BLaER1 (cell line): Measurements from ENCODE around the gene TTC6.

Experiments used
- H3K27ac ChIP-seq: shearing (Covaris generic); formaldehyde crosslinking; 2 replicates; pipeline ENCODE4 v1.8.1; 2022
- H3K27me3 ChIP-seq: shearing (Covaris generic); formaldehyde crosslinking; 2 replicates; pipeline ENCODE4 v1.8.1; 2022
- H3K36me3 ChIP-seq: shearing (Covaris generic); formaldehyde crosslinking; 2 replicates; pipeline ENCODE4 v1.8.1; 2022
- H3K4me1 ChIP-seq: shearing (Covaris generic); formaldehyde crosslinking; 2 replicates; pipeline ENCODE4 v1.8.1; 2022
- H3K4me2 ChIP-seq: shearing (Covaris generic); formaldehyde crosslinking; 2 replicates; pipeline ENCODE4 v1.8.1; 2022
- H3K4me3 ChIP-seq: shearing (Covaris generic); formaldehyde crosslinking; 2 replicates; pipeline ENCODE4 v1.8.1; 2022
- H3K9ac ChIP-seq: shearing (Covaris generic); formaldehyde crosslinking; 2 replicates; pipeline ENCODE4 v1.8.1; 2022
- H3K9me3 ChIP-seq: shearing (Covaris generic); formaldehyde crosslinking; 2 replicates; pipeline ENCODE4 v1.8.1; 2022
- H4K20me1 ChIP-seq: shearing (Covaris generic); formaldehyde crosslinking; 2 replicates; pipeline ENCODE4 v1.8.1; 2022
- Cebpa-rat ChIP-seq: shearing (Covaris generic); IDR thresholded peaks from 2 replicates; pipeline ENCODE4 v1.8.1; 2022

The TTC6 gene

GRCh38 chr14:37585101-37585511, 10.3 kb upstream of the TTC6 start:
- no peak for TF ChIP-seq Cebpa-rat
- Histone ChIP-seq H3K4me3 (no peak overlapping the region), H3K27ac (no peak overlapping the region), H4K20me1 (no peaks in the 10 kb centered on the region), H3K9me3 (peaks cover 31% of the 10 kb centered on the region), H3K27me3 (no peaks in the 10 kb centered on the region), H3K9ac (no peak overlapping the region), H3K4me1 (no peaks in the 10 kb centered on the region), H3K4me2 (no peak overlapping the region), H3K36me3 (no peaks in the 10 kb centered on the region)

- no peak for TF ChIP-seq Cebpa-rat
- H3K36me3 ChIP-seq = no peaks in the 10 kb centered on the region
- H3K4me3 ChIP-seq = no peak overlapping the region
- H3K4me2 ChIP-seq = no peak overlapping the region
- H3K4me1 ChIP-seq = no peaks in the 10 kb centered on the region
- no peak overlapping the region for H3K27ac ChIP-seq
- no peak overlapping the region for H3K9ac ChIP-seq
- peaks cover 31% of the 10 kb centered on the region for H3K9me3 ChIP-seq
- no peaks in the 10 kb centered on the region for H3K27me3 ChIP-seq
- H4K20me1 ChIP-seq = no peaks in the 10 kb centered on the region
Measured at GRCh38 chr14:37585971-37586796, 9.2 kb upstream of the TTC6 start.

GRCh38 chr14:37586797-37587130, 8.7 kb upstream of the TTC6 start:
- no peaks in the 10 kb centered on the region for H3K27me3 ChIP-seq
- H3K27ac ChIP-seq = no peak overlapping the region

GRCh38 chr14:37587131-37587803, 8.2 kb upstream of the TTC6 start:
- H3K36me3 ChIP-seq = no peaks in the 10 kb centered on the region
- no peak for TF ChIP-seq Cebpa-rat
- H3K4me1 ChIP-seq = no peaks in the 10 kb centered on the region
- H4K20me1 ChIP-seq = no peaks in the 10 kb centered on the region
- no peak overlapping the region for H3K4me2 ChIP-seq
- no peaks in the 10 kb centered on the region for H3K27me3 ChIP-seq
- H3K4me3 ChIP-seq = no peak overlapping the region
- peaks cover 42% of the 10 kb centered on the region for H3K9me3 ChIP-seq
- H3K9ac ChIP-seq = no peak overlapping the region
- no peak overlapping the region for H3K27ac ChIP-seq

More at GRCh38 chr14:37586797-37587130, 8.7 kb upstream of the TTC6 start:
- Histone ChIP-seq H3K4me1 (no peaks in the 10 kb centered on the region), H4K20me1 (no peaks in the 10 kb centered on the region), H3K9ac (no peak overlapping the region), H3K9me3 (peaks cover 37% of the 10 kb centered on the region), H3K4me2 (no peak overlapping the region), H3K4me3 (no peak overlapping the region), H3K36me3 (no peaks in the 10 kb centered on the region)
- no peak for TF ChIP-seq Cebpa-rat

- H3K27me3 ChIP-seq = no peaks in the 10 kb centered on the region
- H3K9ac ChIP-seq = no peak overlapping the region
- no peak overlapping the region for H3K4me3 ChIP-seq
- H3K9me3 ChIP-seq = peaks cover 50% of the 10 kb centered on the region
- no peaks in the 10 kb centered on the region for H3K4me1 ChIP-seq
- H3K4me2 ChIP-seq = no peak overlapping the region
- no peak for TF ChIP-seq Cebpa-rat
- H3K27ac ChIP-seq = no peak overlapping the region
- H4K20me1 ChIP-seq = no peaks in the 10 kb centered on the region
- H3K36me3 ChIP-seq = no peaks in the 10 kb centered on the region
Measured at GRCh38 chr14:37587881-37588666, 7.4 kb upstream of the TTC6 start.

- Histone ChIP-seq H3K27ac (no peak overlapping the region), H3K27me3 (no peaks in the 10 kb centered on the region)
Measured at GRCh38 chr14:37588667-37588955, 6.8 kb upstream of the TTC6 start.

GRCh38 chr14:37588956-37589714, 6.3 kb upstream of the TTC6 start:
- no peak for TF ChIP-seq Cebpa-rat
- Histone ChIP-seq H3K4me2 (no peak overlapping the region), H3K9ac (no peak overlapping the region), H4K20me1 (no peaks in the 10 kb centered on the region), H3K27ac (no peak overlapping the region), H3K4me1 (no peaks in the 10 kb centered on the region), H3K36me3 (no peaks in the 10 kb centered on the region), H3K27me3 (no peaks in the 10 kb centered on the region), H3K4me3 (no peak overlapping the region), H3K9me3 (peaks cover 49% of the 10 kb centered on the region)

More at GRCh38 chr14:37588667-37588955, 6.8 kb upstream of the TTC6 start:
- no peaks in the 10 kb centered on the region for H3K4me1 ChIP-seq
- no peak for TF ChIP-seq Cebpa-rat
- no peak overlapping the region for H3K4me3 ChIP-seq
- H3K4me2 ChIP-seq = no peak overlapping the region
- no peaks in the 10 kb centered on the region for H4K20me1 ChIP-seq
- H3K36me3 ChIP-seq = no peaks in the 10 kb centered on the region
- H3K9ac ChIP-seq = no peak overlapping the region
- H3K9me3 ChIP-seq = peaks cover 51% of the 10 kb centered on the region

- Histone ChIP-seq H3K4me2 (no peak overlapping the region), H3K27ac (no peak overlapping the region), H3K27me3 (no peaks in the 10 kb centered on the region)
Measured at GRCh38 chr14:37589715-37590427, 5.6 kb upstream of the TTC6 start.

GRCh38 chr14:37590428-37591139, 4.8 kb upstream of the TTC6 start:
- H3K9me3 ChIP-seq = peaks cover 49% of the 10 kb centered on the region
- H3K27ac ChIP-seq = no peak overlapping the region
- H4K20me1 ChIP-seq = no peaks in the 10 kb centered on the region
- H3K4me3 ChIP-seq = no peak overlapping the region
- no peaks in the 10 kb centered on the region for H3K4me1 ChIP-seq
- no peaks in the 10 kb centered on the region for H3K36me3 ChIP-seq
- H3K9ac ChIP-seq = no peak overlapping the region
- no peak for TF ChIP-seq Cebpa-rat
- H3K27me3 ChIP-seq = no peaks in the 10 kb centered on the region
- no peak overlapping the region for H3K4me2 ChIP-seq

More at GRCh38 chr14:37589715-37590427, 5.6 kb upstream of the TTC6 start:
- Histone ChIP-seq H4K20me1 (no peaks in the 10 kb centered on the region), H3K36me3 (no peaks in the 10 kb centered on the region), H3K4me3 (no peak overlapping the region), H3K9me3 (peaks cover 49% of the 10 kb centered on the region), H3K4me1 (no peaks in the 10 kb centered on the region), H3K9ac (no peak overlapping the region)
- no peak for TF ChIP-seq Cebpa-rat
